HG03575 (cell line): Measurements from ENCODE around the gene PATJ.
"Not testable (repeated sequence)": the region's sequence is repeated elsewhere in the genome, so short reads cannot be mapped to it uniquely, and the experiment has no call there.

Experiments used
- ATAC-seq: cut with Tn5 transposase; IDR thresholded peaks from one replicate; pipeline ENCODE4 v1.9.1; 2021; ENCODE audit not compliant: unreplicated experiment, insufficient number of reproducible peaks, low FRiP score; ENCODE audit errors: extremely low read depth

PATJ gene

GRCh38 chr1:62208087-62208486, 465.8 kb downstream of the PATJ start:
- ATAC-seq: no peak

- ATAC-seq: no peak
Measured at GRCh38 chr1:62208970-62209369, 466.7 kb downstream of the PATJ start.

- no peak for ATAC-seq
Measured at GRCh38 chr1:62209931-62210595, 467.8 kb downstream of the PATJ start.

- ATAC-seq: no peak
Measured at GRCh38 chr1:62210960-62211359, 468.7 kb downstream of the PATJ start.

GRCh38 chr1:62212411-62212810, 470.1 kb downstream of the PATJ start:
- ATAC-seq: no peak

GRCh38 chr1:62213075-62213914, 471.0 kb downstream of the PATJ start:
- no peak for ATAC-seq

GRCh38 chr1:62218604-62219003, 476.3 kb downstream of the PATJ start:
- no peak for ATAC-seq

- not testable (repeated sequence) for ATAC-seq
Measured at GRCh38 chr1:62220456-62220855, 478.2 kb downstream of the PATJ start.

GRCh38 chr1:62221171-62221570, 478.9 kb downstream of the PATJ start:
- ATAC-seq: no peak

- no peak for ATAC-seq
Measured at GRCh38 chr1:62222321-62222720, 480.0 kb downstream of the PATJ start.

GRCh38 chr1:62224182-62224581, 481.9 kb downstream of the PATJ start:
- no peak for ATAC-seq

GRCh38 chr1:62227496-62227895, 485.2 kb downstream of the PATJ start:
- no peak for ATAC-seq
